Measurements from ENCODE around the gene LMO2. TPM values are rescaled to one million over a fixed set of nuclear protein-coding genes. Genes with fewer than 3 reads are reported as not detected.

The LMO2 gene
- total RNA-seq, 2 donors from 2014 or later = 4.6 to 13.1 TPM

DNA sequence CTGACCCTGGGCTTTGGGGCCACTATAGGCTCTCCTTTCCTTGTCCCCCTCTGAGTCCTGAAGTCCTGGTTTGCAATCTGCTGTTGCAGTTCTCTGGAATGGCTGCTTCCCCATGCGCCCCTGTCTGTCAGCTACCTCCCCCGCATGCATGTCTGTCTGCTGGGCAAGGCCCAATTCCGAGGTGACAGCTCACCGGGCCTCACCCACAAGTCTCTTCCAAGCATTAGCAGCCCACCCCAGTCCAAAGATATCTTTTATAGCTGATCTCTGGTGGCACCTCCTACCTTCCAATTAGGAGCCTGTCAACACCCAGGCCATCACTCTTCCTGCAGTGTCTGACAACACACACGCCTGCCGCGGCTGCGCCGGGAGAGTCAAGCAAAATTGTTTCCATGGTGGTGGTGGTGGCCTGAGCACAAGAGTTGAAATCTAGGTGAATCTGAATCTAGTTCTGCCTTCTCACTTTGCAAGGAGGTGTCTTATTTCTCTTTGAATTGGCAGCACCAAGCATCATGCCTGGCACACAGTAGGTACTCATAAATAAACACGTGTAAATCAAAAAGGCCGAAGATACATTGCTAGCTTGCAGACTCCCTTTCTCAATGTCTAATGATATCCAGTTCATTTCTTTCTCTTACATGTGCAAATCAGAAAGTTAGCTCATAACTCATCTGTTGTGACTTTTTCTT, 1.2 kb upstream of the LMO2 start:
- TF ChIP-seq, protein P1, sequence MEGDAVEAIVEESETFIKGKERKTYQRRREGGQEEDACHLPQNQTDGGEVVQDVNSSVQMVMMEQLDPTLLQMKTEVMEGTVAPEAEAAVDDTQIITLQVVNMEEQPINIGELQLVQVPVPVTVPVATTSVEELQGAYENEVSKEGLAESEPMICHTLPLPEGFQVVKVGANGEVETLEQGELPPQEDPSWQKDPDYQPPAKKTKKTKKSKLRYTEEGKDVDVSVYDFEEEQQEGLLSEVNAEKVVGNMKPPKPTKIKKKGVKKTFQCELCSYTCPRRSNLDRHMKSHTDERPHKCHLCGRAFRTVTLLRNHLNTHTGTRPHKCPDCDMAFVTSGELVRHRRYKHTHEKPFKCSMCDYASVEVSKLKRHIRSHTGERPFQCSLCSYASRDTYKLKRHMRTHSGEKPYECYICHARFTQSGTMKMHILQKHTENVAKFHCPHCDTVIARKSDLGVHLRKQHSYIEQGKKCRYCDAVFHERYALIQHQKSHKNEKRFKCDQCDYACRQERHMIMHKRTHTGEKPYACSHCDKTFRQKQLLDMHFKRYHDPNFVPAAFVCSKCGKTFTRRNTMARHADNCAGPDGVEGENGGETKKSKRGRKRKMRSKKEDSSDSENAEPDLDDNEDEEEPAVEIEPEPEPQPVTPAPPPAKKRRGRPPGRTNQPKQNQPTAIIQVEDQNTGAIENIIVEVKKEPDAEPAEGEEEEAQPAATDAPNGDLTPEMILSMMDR (IDR thresholded peaks at IDR 0.05) = no peak
- H3K4me3 ChIP-seq = no peak overlapping the region
- H3K4me1 ChIP-seq = no peaks in the 10 kb centered on the region
- no peak overlapping the region for H3K27ac ChIP-seq
- DNase-seq (ENCODE audit: low spot score) = no peak
- no peaks in the 10 kb centered on the region for H3K36me3 ChIP-seq
- H3K9me3 ChIP-seq = no peaks in the 10 kb centered on the region
- H3K27me3 ChIP-seq = no peaks in the 10 kb centered on the region

GRCh38 chr11:33889821-33890378, 2.0 kb downstream of the LMO2 start:
- no peaks in the 10 kb centered on the region for H3K27me3 ChIP-seq
- H3K27ac ChIP-seq = no peak overlapping the region
- TF ChIP-seq, protein P1 (IDR thresholded peaks at IDR 0.05) = no peak
- H3K4me3 ChIP-seq = no peak overlapping the region
- DNase-seq (ENCODE audit: low spot score) = no peak
- H3K4me1 ChIP-seq = no peaks in the 10 kb centered on the region
- no peaks in the 10 kb centered on the region for H3K9me3 ChIP-seq
- H3K36me3 ChIP-seq = no peaks in the 10 kb centered on the region

- Histone ChIP-seq H3K4me1 (no peaks in the 10 kb centered on the region), H3K27ac (no peak overlapping the region), H3K27me3 (no peaks in the 10 kb centered on the region), H3K9me3 (no peaks in the 10 kb centered on the region), H3K4me3 (no peak overlapping the region), H3K36me3 (no peaks in the 10 kb centered on the region)
- no peak for DNase-seq (ENCODE audit: low spot score)
- TF ChIP-seq, protein P1 (IDR thresholded peaks at IDR 0.05) = no peak
Measured at GRCh38 chr11:33889296-33889695, 2.6 kb downstream of the LMO2 start.

DNA sequence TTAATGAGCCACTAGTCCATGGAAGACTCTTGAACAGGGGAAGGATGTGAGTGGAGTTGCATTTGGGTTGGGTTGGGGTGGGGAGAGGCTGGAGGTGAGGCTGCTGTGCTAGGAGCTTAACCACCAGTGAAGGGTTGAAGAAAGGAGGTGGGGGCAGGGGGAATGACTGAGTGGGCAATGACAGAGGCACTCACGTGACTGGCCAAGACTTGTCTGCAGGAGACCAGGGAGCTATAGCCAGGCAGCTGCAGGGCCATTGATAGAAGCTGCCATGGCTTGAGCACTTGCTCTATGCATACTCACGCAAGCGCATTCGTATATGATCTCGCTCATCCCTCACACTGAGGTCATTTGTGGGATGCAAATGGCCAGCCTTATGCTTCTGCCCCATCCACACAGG, 4.0 kb downstream of the LMO2 start:
- TF ChIP-seq, protein P1 (IDR thresholded peaks at IDR 0.05) = no peak
- no peak overlapping the region for H3K27ac ChIP-seq
- no peaks in the 10 kb centered on the region for H3K4me1 ChIP-seq
- H3K4me3 ChIP-seq = no peak overlapping the region
- DNase-seq (ENCODE audit: low spot score) = no peak
- H3K9me3 ChIP-seq = no peaks in the 10 kb centered on the region
- no peaks in the 10 kb centered on the region for H3K27me3 ChIP-seq
- H3K36me3 ChIP-seq = no peaks in the 10 kb centered on the region

GRCh38 chr11:33885338-33886005, 6.4 kb downstream of the LMO2 start:
- Histone ChIP-seq H3K36me3 (no peaks in the 10 kb centered on the region), H3K4me1 (no peaks in the 10 kb centered on the region), H3K9me3 (no peaks in the 10 kb centered on the region), H3K27me3 (no peaks in the 10 kb centered on the region), H3K4me3 (no peak overlapping the region), H3K27ac (no peak overlapping the region)
- no peak for DNase-seq (ENCODE audit: low spot score)
- TF ChIP-seq, protein P1 (IDR thresholded peaks at IDR 0.05) = no peak
